AG09319 (cell line): ENCODE results near the gene GATD1.

ENCODE experiments used
- DNase-seq: peaks from one replicate; pipeline ENCODE4 v3.0.0-alpha.2; 2010; ENCODE audit warnings: low read depth; ENCODE audit errors: extremely low read depth
- TF ChIP-seq, protein P1 (sequence below): IDR thresholded peaks from 2 replicates; pipeline ENCODE4 v1.5.1; 2011; ENCODE audit warnings: low read depth, mild to moderate bottlenecking, inconsistent platforms, low read length, moderate library complexity

The GATD1 gene

DNA sequence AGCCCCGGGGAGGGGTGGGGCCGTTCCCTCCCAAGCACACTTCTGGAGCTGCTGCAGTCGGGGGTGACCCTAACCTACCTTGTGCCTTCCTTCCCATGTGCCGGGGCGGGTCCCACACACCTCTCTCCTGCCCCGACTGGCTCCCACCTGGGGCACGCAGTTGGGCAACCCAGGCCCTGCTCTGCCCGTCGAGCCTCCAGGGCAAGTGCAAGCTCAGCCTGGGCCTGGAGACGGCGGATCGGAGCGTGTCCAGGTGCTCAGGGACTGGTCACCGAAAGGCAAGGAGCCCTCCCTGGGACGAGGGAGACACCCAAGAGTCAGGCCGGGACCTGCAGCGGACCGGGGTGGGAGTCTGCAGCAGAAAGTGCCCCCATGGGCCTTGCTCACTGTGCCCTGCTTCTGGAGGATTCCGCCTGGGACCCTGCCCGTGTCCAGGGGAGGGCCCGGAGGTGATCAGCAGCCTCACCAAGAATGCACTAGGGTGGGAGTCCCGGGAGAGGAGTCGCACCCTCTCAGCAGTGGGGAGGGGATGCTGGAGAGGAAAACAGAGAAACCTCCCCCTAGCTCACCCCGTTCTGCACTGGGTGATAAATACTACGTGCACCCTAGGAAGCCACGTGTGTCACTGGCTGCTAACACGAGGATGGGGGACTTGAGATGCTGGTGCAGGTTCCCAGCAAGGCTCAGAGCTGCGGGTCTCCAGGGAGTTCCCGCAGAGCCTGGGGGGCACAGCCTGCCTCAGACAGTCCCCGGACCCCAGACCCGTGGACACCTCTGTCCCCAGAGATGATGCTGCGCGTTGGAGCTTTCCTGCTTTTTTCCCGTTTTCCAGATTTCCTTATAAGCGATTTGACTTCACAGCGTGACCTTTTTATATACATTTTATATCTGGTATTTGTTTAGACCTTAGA lies 5.2 kb upstream of the GATD1 start:
- TF ChIP-seq, protein P1, sequence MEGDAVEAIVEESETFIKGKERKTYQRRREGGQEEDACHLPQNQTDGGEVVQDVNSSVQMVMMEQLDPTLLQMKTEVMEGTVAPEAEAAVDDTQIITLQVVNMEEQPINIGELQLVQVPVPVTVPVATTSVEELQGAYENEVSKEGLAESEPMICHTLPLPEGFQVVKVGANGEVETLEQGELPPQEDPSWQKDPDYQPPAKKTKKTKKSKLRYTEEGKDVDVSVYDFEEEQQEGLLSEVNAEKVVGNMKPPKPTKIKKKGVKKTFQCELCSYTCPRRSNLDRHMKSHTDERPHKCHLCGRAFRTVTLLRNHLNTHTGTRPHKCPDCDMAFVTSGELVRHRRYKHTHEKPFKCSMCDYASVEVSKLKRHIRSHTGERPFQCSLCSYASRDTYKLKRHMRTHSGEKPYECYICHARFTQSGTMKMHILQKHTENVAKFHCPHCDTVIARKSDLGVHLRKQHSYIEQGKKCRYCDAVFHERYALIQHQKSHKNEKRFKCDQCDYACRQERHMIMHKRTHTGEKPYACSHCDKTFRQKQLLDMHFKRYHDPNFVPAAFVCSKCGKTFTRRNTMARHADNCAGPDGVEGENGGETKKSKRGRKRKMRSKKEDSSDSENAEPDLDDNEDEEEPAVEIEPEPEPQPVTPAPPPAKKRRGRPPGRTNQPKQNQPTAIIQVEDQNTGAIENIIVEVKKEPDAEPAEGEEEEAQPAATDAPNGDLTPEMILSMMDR, result no peak
- DNase-seq, result no peak

DNA sequence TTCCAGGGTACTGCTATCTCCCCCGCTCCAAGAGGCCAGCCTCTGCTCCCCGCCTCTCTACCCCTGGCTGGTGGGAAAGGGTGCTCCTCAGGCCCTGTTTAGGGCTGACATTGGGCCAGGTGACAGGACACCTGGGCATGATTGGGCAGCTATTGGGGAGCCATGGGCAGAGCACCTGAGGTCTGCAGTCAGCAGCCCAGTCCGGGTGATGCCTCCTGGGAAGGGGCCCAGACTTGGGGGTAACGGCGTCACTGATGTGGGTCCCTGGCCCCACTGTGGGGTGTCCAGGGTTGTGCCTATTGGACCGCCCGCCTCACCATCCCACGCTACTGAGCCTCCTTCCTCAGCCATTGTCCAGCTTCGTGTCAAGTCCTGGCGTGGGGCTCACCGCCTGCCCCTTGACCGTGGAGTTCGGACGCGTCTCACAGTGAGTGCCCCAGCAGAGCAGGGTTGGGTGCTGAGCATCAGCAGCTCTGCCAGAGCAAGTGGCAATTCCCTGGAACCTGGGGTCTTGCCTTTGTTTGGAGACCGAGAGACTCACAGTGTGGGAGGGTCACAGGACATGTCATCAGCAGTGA lies 2.8 kb upstream of the GATD1 start:
- TF ChIP-seq, protein P1, result no peak
- no peak for DNase-seq

DNA sequence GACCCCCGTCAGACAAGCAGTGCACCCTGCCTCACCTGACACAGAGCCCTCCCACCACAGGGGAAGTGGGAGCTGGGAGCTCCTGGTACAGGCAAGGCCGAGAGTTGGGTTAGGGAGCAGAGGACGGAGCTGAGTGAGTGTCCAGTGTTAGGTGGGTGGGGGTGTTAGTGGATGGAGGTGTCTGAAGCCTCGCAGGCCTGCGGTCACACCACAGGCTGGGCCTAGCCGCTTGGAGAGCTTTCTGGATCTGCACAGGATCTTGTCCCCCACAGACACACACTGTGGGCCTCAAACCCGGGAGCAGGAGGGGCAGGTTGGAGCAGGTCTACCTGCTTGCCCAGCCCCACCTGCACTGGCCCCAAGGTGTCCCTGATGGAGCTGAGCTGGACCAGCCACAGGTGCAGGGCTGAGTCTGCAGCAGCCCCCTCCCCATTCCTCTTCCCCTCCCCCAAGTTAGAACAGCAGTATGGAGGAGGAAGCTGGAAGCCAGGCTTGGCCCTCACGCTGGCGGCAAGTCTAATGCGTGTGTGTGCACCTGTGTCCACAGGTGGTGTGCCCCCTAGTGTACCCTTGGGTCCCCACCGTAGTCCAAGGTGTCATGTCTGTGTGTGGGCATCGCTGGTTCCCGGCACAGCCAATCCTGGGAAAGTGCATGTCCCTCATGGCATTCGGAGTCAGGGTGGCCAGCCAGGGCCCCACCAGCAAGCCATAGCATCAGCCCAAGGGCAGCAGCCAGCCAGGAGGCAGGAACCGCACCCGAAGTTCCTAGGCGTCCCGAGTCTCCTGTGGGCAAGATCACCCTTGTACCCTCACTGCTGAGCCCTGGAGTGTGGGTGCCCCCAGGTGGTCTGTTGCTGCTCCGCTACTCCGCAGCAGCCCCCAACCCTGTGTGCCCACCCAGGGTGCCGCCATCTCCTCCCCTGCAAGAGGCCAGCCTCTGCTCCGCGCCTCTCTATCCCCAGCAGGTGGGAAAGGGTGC lies 2.0 kb upstream of the GATD1 start:
- no peak for DNase-seq
- TF ChIP-seq, protein P1, result no peak

DNA sequence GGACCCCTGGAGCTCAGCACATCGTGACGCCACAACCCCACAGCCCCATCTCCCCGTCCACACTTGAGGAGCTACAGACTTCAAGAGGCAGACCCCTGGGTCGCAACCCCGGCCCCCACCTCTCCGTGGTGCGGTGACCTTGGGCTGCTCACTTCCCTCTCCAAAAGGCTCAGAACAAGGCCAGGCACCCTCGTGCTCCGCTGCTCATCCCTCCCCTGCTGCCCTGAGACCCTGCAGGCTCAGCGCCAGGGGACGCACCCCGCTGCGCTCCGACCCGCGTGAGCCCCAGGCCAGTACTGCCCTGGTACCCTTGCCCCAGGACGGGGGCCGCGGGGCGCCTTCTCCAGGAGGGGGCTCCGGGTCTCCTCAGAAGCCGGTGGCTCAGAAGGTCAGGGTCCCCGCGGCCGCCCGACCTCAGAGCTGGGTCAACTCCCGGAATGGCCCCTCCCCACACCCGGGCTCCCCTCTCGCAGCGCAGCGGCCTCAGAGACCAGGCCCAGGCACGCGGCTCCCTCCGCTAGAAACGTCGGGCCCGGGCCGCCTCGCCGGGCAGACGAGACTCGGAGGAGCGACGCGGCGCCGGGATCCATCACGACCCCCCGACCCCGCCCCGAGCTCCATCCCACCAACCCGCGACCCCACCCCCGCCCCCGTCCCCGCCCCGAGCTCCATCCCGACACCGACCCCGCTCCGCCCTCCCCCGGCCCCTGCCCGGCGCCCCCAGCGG lies 563 bp downstream of the GATD1 start:
- TF ChIP-seq, protein P1, result no peak
- no peak for DNase-seq

DNA sequence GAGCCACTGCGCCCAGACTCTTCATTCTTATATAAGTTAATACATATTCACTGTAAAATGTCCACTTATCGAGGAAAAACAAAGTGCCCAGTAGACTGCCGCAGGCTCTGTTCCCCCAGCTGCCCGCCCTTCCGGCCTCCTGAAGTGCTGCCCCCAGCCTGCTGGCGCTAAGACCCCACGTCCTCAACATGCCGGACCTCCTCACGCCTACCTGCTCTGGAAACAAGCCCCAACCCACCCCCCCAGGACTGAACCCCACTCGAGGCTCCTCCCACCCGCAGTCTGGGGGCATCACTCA lies 1.1 kb downstream of the GATD1 start:
- TF ChIP-seq, protein P1, result no peak
- no peak for DNase-seq

DNA sequence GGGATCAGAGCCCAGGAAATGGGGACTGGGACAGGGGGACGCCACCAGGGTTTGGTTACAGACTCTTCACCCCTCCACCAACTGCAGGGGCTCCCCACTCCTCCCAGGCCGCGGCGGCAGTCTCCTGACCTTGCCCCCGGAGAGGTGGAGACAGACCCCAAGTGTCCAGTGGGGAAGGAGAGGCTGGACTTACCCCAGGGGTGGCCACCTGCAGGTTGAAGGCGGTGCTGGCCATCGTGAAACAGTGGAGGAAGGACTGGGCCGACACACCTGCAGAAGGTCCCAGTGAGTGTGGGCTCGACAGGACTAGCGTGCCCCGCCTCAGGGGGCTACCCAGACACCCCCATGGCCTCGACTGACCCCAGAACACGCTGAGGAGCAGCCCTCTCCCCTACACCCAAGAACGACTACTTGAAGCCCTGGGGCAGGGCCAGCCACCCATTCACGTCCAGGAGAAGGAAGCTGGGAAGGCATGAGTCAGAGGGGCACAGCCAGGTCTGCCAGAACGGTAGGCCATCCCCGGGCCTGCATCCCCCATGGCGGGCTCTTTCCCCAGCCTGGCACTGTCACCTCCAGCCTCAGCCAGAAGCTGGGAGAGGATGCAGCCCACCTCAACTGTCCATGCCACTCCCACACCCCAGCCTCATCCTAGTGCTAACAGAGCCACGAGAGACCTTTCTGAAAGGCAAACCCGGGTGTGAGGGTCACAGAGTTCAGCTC lies 2.3 kb downstream of the GATD1 start:
- no peak for DNase-seq
- TF ChIP-seq, protein P1, result no peak
